ENCODE measurements around the gene L3MBTL4. TPM values are rescaled to one million over a fixed set of nuclear protein-coding genes. Genes with fewer than 3 reads are reported as not detected.

The L3MBTL4 gene
- polyA plus RNA-seq, 1 of the 3 experiments (the other 2 are of a cell fraction) = 0.02 TPM

GRCh38 chr18:6088432-6088831 is 326.3 kb downstream of the L3MBTL4 start:
- ChIA-PET POLR2A (no interaction called here), CTCF (no interaction called here)
- DNase-seq = no peak
- TF ChIP-seq GATA2 (CRISPR knock-in tag; IDR thresholded peaks at IDR 0.05) = no peak
- TF ChIP-seq ZBTB33 (IDR thresholded peaks at IDR 0.05; ENCODE audit: borderline replicate concordance, low read depth) = no peak
- Histone ChIP-seq H3K36me3 (replicated peaks in 1 of 2; ENCODE audit: control insufficient read depth in 1 of 2, insufficient read depth in 2 of 2, low read length in 1 of 2) (no peaks in the 10 kb centered on the region), H3F3A (replicated peaks; ENCODE audit: insufficient read depth) (no peaks in the 10 kb centered on the region), H3K27ac (ENCODE audit: low read depth in 2 of 2, low read length in 1 of 2) (no peak overlapping the region), H3K9me3 (no peaks in the 10 kb centered on the region), H3K79me2 (ENCODE audit: insufficient read depth) (no peaks in the 10 kb centered on the region), H2AFZ (ENCODE audit: low read depth) (no peak overlapping the region), H3K4me3 (ENCODE audit: low read depth in 2 of 2, low read length in 1 of 2) (peak overlapping the region in 1 of 2 experiments; percentile 22; a peak in 2 of 4 replicates), H3K9me2 (no peaks in the 10 kb centered on the region), H3K4me1 (ENCODE audit: control insufficient read depth in 1 of 2, insufficient read depth in 2 of 2, low read depth in 1 of 2, low read length in 1 of 2) (no peaks in the 10 kb centered on the region), H4K20me1 (ENCODE audit: insufficient read depth) (no peaks in the 10 kb centered on the region), H3K4me2 (peak overlapping the region; percentile 34; the same call in 1 of the 2 replicates), H3K27me3 (ENCODE audit: insufficient read depth) (no peaks in the 10 kb centered on the region), H3K9ac (no peak overlapping the region)
- WGBS (ENCODE audit: low lambda C conversion rate) = 27% methylated on average over 2 of the region's 2 CpGs

- DNase-seq = no peak
- Histone ChIP-seq H3K79me2 (ENCODE audit: insufficient read depth) (no peaks in the 10 kb centered on the region), H3K27ac (ENCODE audit: low read depth in 2 of 2, low read length in 1 of 2) (no peak overlapping the region), H3K27me3 (ENCODE audit: insufficient read depth) (no peaks in the 10 kb centered on the region), H3K36me3 (replicated peaks in 1 of 2; ENCODE audit: control insufficient read depth in 1 of 2, insufficient read depth in 2 of 2, low read length in 1 of 2) (no peaks in the 10 kb centered on the region), H4K20me1 (ENCODE audit: insufficient read depth) (no peaks in the 10 kb centered on the region), H3K4me1 (ENCODE audit: control insufficient read depth in 1 of 2, insufficient read depth in 2 of 2, low read depth in 1 of 2, low read length in 1 of 2) (no peaks in the 10 kb centered on the region), H3K4me2 (no peak overlapping the region), H3K9me3 (no peaks in the 10 kb centered on the region), H2AFZ (ENCODE audit: low read depth) (no peak overlapping the region), H3F3A (replicated peaks; ENCODE audit: insufficient read depth) (no peaks in the 10 kb centered on the region), H3K9ac (no peak overlapping the region), H3K9me2 (no peaks in the 10 kb centered on the region), H3K4me3 (ENCODE audit: low read depth in 2 of 2, low read length in 1 of 2) (no peak overlapping the region)
- ChIA-PET POLR2A (no interaction called here), CTCF (interaction anchor here (1.0 kb wide), 1 partner anchor 196 kb away, joined by 3 read pairs; no protein-coding TSS in a partner anchor)
- WGBS (ENCODE audit: low lambda C conversion rate) = 49% methylated on average over 2 of the region's 2 CpGs
- TF ChIP-seq CHD2 (IDR thresholded peaks at IDR 0.05; ENCODE audit: low read length, partially characterized antibody) (no peak), RCOR1 (IDR thresholded peaks at IDR 0.05; ENCODE audit: low read length) (no peak), FOSL2 (IDR thresholded peaks at IDR 0.05; ENCODE audit: borderline replicate concordance, low read depth) (no peak), YY1 (IDR thresholded peaks at IDR 0.05; ENCODE audit: low read depth) (no peak), SMC3 (IDR thresholded peaks at IDR 0.05; ENCODE audit: low read depth, low read length) (no peak), MXI1 (IDR thresholded peaks at IDR 0.05; ENCODE audit: low read depth, low read length) (no peak)
These were observed 328.0 kb downstream of the L3MBTL4 start for GRCh38 chr18:6086731-6087130.

GRCh38 chr18:6079406-6079805 is 335.3 kb downstream of the L3MBTL4 start:
- no peak overlapping the region for H3K27ac ChIP-seq (ENCODE audit: low read depth in 2 of 2, low read length in 1 of 2)
- POLR2A ChIA-PET = no interaction called here
- no peaks in the 10 kb centered on the region for H3K79me2 ChIP-seq (ENCODE audit: insufficient read depth)
- H3K36me3 ChIP-seq (replicated peaks in 1 of 2; ENCODE audit: control insufficient read depth in 1 of 2, insufficient read depth in 2 of 2, low read length in 1 of 2) = no peaks in the 10 kb centered on the region
- CTCF ChIA-PET = interaction anchor here (0.6 to 0.7 kb wide), 2 partner anchors 10 to 200 kb away, joined by 3 read pairs; no protein-coding TSS in a partner anchor
- no peaks in the 10 kb centered on the region for H4K20me1 ChIP-seq (ENCODE audit: insufficient read depth)
- H3K9me3 ChIP-seq = no peaks in the 10 kb centered on the region
- no peak overlapping the region for H3K4me2 ChIP-seq
- H3K4me1 ChIP-seq (ENCODE audit: control insufficient read depth in 1 of 2, insufficient read depth in 2 of 2, low read depth in 1 of 2, low read length in 1 of 2) = no peaks in the 10 kb centered on the region
- no peaks in the 10 kb centered on the region for H3F3A ChIP-seq (replicated peaks; ENCODE audit: insufficient read depth)
- DNase-seq = no peak
- no peaks in the 10 kb centered on the region for H3K27me3 ChIP-seq (ENCODE audit: insufficient read depth)
- H3K9ac ChIP-seq = no peak overlapping the region
- no peaks in the 10 kb centered on the region for H3K9me2 ChIP-seq
- H3K4me3 ChIP-seq (ENCODE audit: low read depth in 2 of 2, low read length in 1 of 2) = no peak overlapping the region
- 69% methylated on average over 2 of the region's 2 CpGs for WGBS (ENCODE audit: low lambda C conversion rate)
- no peak overlapping the region for H2AFZ ChIP-seq (ENCODE audit: low read depth)
- TF ChIP-seq RAD21 (IDR thresholded peaks at IDR 0.05; ENCODE audit: low read length) (no peak), NRF1 (IDR thresholded peaks at IDR 0.05; ENCODE audit: low read depth, low read length) (no peak), YY1 (IDR thresholded peaks at IDR 0.05; ENCODE audit: low read depth) (no peak), ZBTB33 (IDR thresholded peaks at IDR 0.05; ENCODE audit: borderline replicate concordance, low read depth) (no peak), FOSL2 (IDR thresholded peaks at IDR 0.05; ENCODE audit: borderline replicate concordance, low read depth) (no peak), RXRA (IDR thresholded peaks at IDR 0.05; ENCODE audit: borderline replicate concordance, low read depth) (no peak), PBX3 (IDR thresholded peaks at IDR 0.05) (no peak), EZH2phosphoT487 (IDR thresholded peaks at IDR 0.05; ENCODE audit: borderline replicate concordance, low read depth) (no peak), TCF12 (IDR thresholded peaks at IDR 0.05) (no peak), NFIC (IDR thresholded peaks at IDR 0.05; ENCODE audit: borderline replicate concordance) (no peak), SIN3A (IDR thresholded peaks at IDR 0.05; ENCODE audit: borderline replicate concordance, low read depth, low read length) (no peak), CHD2 (IDR thresholded peaks at IDR 0.05; ENCODE audit: low read length, partially characterized antibody) (no peak), USF1 (IDR thresholded peaks at IDR 0.05; ENCODE audit: borderline replicate concordance, low read depth) (no peak)

Measured in SK-N-SH (cell line).